DOHH2 (cell line): ENCODE data around the gene NUTM2B.
"Not testable (repeated sequence)": the region's sequence is repeated elsewhere in the genome, so short reads cannot be mapped to it uniquely, and the experiment has no call there.

Experiments used
- CTCF ChIP-seq: fragments of 200-600 bp; sonication (generic); IDR thresholded peaks from one replicate; pipeline ENCODE4 v1.5.1; 2014; ENCODE audit warnings: antibody characterized with exemption, mild to moderate bottlenecking, low read depth, low read length; ENCODE audit not compliant: poor library complexity, severe bottlenecking
- EZH2phosphoT487 ChIP-seq: fragments of 200-600 bp; sonication (generic); IDR thresholded peaks from 2 replicates; pipeline ENCODE4 v1.6.1; 2017; ENCODE audit warnings: borderline replicate concordance, mild to moderate bottlenecking, antibody characterized with exemption, low read length, moderate library complexity, mixed read lengths

- TF ChIP-seq CTCF, EZH2phosphoT487: not testable (repeated sequence)
Measured at GRCh38 chr10:79716917-79717579, 14.0 kb downstream of the NUTM2B start.
